ACHN (cell line): ENCODE data around the gene FUT7.

ENCODE experiments used
- DNase-seq: peaks from one replicate; pipeline ENCODE4 v3.0.0-alpha.2; 2015
- in situ Hi-C: cut with HindIII; loops from 2 replicates; pipeline ENCODE4 v1.10.0; 2017; ENCODE audit warnings: low sequenced_read_pairs, low pct_ligation_motif_present, low pct_unique_long_range_greater_than_20kb

Gene FUT7

GRCh38 chr9:136996361-136997292, 35.3 kb downstream of the FUT7 start, which contains the start of gene CLIC3:
Gene CLIC3 (minus strand): TSS chr9:136996568. CDS start chr9:136996543, 25 bp downstream.
- no peak for DNase-seq

GRCh38 chr9:136995772-136996311, 36.0 kb downstream of the FUT7 start:
- DNase-seq, result no peak

More at GRCh38 chr9:136996361-136997292, 35.3 kb downstream of the FUT7 start, which contains the start of gene CLIC3:
- in situ Hi-C loops, result no loop called here

GRCh38 chr9:136995362-136995761, 36.5 kb downstream of the FUT7 start:
- no peak for DNase-seq
- in situ Hi-C loops, result no loop called here

More at GRCh38 chr9:136995772-136996311, 36.0 kb downstream of the FUT7 start:
- in situ Hi-C loops, result no loop called here

- in situ Hi-C loops, result no loop called here
- no peak for DNase-seq
Measured at GRCh38 chr9:136994888-136995230, 37.0 kb downstream of the FUT7 start.

GRCh38 chr9:136994180-136994887, 37.6 kb downstream of the FUT7 start:
- DNase-seq, result no peak

GRCh38 chr9:136992819-136993369, 39.0 kb downstream of the FUT7 start:
- in situ Hi-C loops, result no loop called here
- no peak for DNase-seq

More at GRCh38 chr9:136994180-136994887, 37.6 kb downstream of the FUT7 start:
- in situ Hi-C loops, result no loop called here

- in situ Hi-C loops, result no loop called here
- peak; percentile 85 for DNase-seq
Measured at GRCh38 chr9:136991993-136992818, 39.7 kb downstream of the FUT7 start, which contains the start of gene PAXX. Gene PAXX (plus strand): TSS chr9:136992422. CDS start chr9:136992444, 22 bp downstream.

GRCh38 chr9:136990242-136990911, 41.5 kb downstream of the FUT7 start:
- in situ Hi-C loops, result no loop called here

GRCh38 chr9:136988872-136989271, 43.0 kb downstream of the FUT7 start:
- in situ Hi-C loops, result no loop called here
- no peak for DNase-seq

More at GRCh38 chr9:136990242-136990911, 41.5 kb downstream of the FUT7 start:
- DNase-seq, result no peak

- in situ Hi-C loops, result no loop called here
- DNase-seq, result no peak
Measured at GRCh38 chr9:136985853-136986252, 46.0 kb downstream of the FUT7 start.

GRCh38 chr9:136985027-136985602, 46.8 kb downstream of the FUT7 start:
- no peak for DNase-seq
- in situ Hi-C loops, result no loop called here

- in situ Hi-C loops, result no loop called here
- DNase-seq, result no peak
Measured at GRCh38 chr9:136984464-136985026, 47.3 kb downstream of the FUT7 start.

GRCh38 chr9:136983656-136984314, 48.1 kb downstream of the FUT7 start:
- DNase-seq, result no peak
- in situ Hi-C loops, result no loop called here

GRCh38 chr9:136983167-136983566, 48.7 kb downstream of the FUT7 start:
- no peak for DNase-seq
- in situ Hi-C loops, result no loop called here

- in situ Hi-C loops, result no loop called here
- no peak for DNase-seq
Measured at GRCh38 chr9:136982232-136983051, 49.4 kb downstream of the FUT7 start, which contains the start of gene LCNL1. Gene LCNL1 (plus strand): TSS chr9:136982993. CDS start chr9:136983587, 594 bp downstream.
